SK-N-MC (cell line): ENCODE results near the gene SERINC1.

ENCODE experiments used
- EZH2 ChIP-seq: fragments of 200-600 bp; sonication (generic); IDR thresholded peaks from one replicate; pipeline ENCODE4 v1.6.1; 2017; ENCODE audit warnings: antibody characterized with exemption
- POLR2AphosphoS5 ChIP-seq: IDR thresholded peaks from 2 replicates; pipeline ENCODE4 v1.6.1; 2012; ENCODE audit warnings: mild to moderate bottlenecking, low read depth, low read length, borderline replicate concordance

GRCh38 chr6:122476131-122476530 is 4.5 kb upstream of the SERINC1 start:
- TF ChIP-seq POLR2AphosphoS5, result no peak
- no peak for TF ChIP-seq EZH2
